B cell (primary cell): ENCODE measurements around the gene ZNF469.

Experiments used
- CTCF ChIP-seq: fragments of 200-600 bp; IDR thresholded peaks from one replicate; pipeline ENCODE4 v1.8.0; 2022; ENCODE audit warnings: antibody characterized with exemption, mild to moderate bottlenecking
- EZH2 ChIP-seq: IDR thresholded peaks from 2 replicates; pipeline ENCODE4 v1.6.1; 2012; ENCODE audit warnings: borderline replicate concordance, low read depth, mild to moderate bottlenecking, moderate library complexity, low read length; ENCODE audit not compliant: insufficient read depth, poor library complexity, severe bottlenecking

GRCh38 chr16:88389191-88389590 is 6.4 kb downstream of the ZNF469 start:
- TF ChIP-seq CTCF: no peak
- TF ChIP-seq EZH2: no peak
